GM23338 (cell line): ENCODE results near the gene UHRF1.

Source experiments
- CREB1 ChIP-seq: fragments of 250-450 bp; sonication (Bioruptor Pico); IDR thresholded peaks from 2 replicates; pipeline ENCODE4 v1.5.0; 2020; ENCODE audit warnings: low read depth, mild to moderate bottlenecking, moderate library complexity
- EZH2 ChIP-seq: fragments of 200-600 bp; sonication (generic); IDR thresholded peaks from one replicate; pipeline ENCODE4 v1.8.0; 2017; ENCODE audit warnings: antibody characterized with exemption, mild to moderate bottlenecking, low read depth; ENCODE audit not compliant: unreplicated experiment
- EZH2phosphoT487 ChIP-seq: fragments of 200-600 bp; sonication (generic); IDR thresholded peaks from one replicate; pipeline ENCODE4 v1.8.1; 2018; ENCODE audit warnings: antibody characterized with exemption; ENCODE audit not compliant: unreplicated experiment
- POLR2AphosphoS5 ChIP-seq: IDR thresholded peaks from 2 replicates; pipeline ENCODE4 v1.6.1; 2016; ENCODE audit warnings: antibody characterized with exemption, low read depth
- TF ChIP-seq, protein P1 (sequence below), 2 experiments: fragments of 200-600 bp in 1 of 2; sonication (generic) in 1 of 2; conservative IDR thresholded peaks; 2 replicates each; pipeline versions ENCODE4 v1.5.1 to v1.6.1; 2016 to 2017; ENCODE audit warnings: antibody characterized with exemption in 2 of 2, low read depth in 2 of 2, mild to moderate bottlenecking in 2 of 2, moderate library complexity in 1 of 2
- TF ChIP-seq, protein P2 (sequence below): IDR thresholded peaks from 2 replicates; pipeline ENCODE4 v1.6.1; 2016; ENCODE audit warnings: antibody characterized with exemption
- TF ChIP-seq, protein P3 (sequence below): IDR thresholded peaks from one replicate; pipeline ENCODE4 v1.6.1; 2018; ENCODE audit warnings: antibody characterized with exemption; ENCODE audit not compliant: unreplicated experiment

DNA sequence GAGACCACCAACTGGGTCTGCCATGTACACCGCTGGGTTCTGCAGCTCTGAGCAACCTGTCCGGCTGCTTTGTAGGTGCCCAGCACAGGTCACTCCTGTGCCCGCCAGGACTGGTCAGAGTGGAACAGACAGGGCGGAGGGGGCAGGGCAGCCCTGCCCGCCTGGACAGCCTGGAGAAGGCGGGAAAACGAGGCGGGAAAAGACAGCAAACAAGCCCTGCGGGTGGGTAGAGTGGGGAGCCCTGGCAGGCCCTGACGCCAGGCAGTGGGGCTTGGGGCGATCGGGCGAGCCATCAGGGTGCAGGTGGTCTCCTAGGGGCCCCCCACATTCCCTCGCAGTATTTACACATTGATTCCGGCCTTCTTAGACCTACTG lies 533 bp upstream of the UHRF1 start:
- TF ChIP-seq, protein P1, sequence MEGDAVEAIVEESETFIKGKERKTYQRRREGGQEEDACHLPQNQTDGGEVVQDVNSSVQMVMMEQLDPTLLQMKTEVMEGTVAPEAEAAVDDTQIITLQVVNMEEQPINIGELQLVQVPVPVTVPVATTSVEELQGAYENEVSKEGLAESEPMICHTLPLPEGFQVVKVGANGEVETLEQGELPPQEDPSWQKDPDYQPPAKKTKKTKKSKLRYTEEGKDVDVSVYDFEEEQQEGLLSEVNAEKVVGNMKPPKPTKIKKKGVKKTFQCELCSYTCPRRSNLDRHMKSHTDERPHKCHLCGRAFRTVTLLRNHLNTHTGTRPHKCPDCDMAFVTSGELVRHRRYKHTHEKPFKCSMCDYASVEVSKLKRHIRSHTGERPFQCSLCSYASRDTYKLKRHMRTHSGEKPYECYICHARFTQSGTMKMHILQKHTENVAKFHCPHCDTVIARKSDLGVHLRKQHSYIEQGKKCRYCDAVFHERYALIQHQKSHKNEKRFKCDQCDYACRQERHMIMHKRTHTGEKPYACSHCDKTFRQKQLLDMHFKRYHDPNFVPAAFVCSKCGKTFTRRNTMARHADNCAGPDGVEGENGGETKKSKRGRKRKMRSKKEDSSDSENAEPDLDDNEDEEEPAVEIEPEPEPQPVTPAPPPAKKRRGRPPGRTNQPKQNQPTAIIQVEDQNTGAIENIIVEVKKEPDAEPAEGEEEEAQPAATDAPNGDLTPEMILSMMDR (conservative IDR thresholded peaks at IDR 0.05; ENCODE audit: low read depth in 2 of 2): no peak
- no peak for TF ChIP-seq EZH2phosphoT487
- no peak for TF ChIP-seq CREB1 (CRISPR knock-in tag)
- no peak for TF ChIP-seq EZH2
- no peak for TF ChIP-seq POLR2AphosphoS5
- TF ChIP-seq, protein P2, sequence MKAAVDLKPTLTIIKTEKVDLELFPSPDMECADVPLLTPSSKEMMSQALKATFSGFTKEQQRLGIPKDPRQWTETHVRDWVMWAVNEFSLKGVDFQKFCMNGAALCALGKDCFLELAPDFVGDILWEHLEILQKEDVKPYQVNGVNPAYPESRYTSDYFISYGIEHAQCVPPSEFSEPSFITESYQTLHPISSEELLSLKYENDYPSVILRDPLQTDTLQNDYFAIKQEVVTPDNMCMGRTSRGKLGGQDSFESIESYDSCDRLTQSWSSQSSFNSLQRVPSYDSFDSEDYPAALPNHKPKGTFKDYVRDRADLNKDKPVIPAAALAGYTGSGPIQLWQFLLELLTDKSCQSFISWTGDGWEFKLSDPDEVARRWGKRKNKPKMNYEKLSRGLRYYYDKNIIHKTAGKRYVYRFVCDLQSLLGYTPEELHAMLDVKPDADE: no peak
- TF ChIP-seq, protein P3, sequence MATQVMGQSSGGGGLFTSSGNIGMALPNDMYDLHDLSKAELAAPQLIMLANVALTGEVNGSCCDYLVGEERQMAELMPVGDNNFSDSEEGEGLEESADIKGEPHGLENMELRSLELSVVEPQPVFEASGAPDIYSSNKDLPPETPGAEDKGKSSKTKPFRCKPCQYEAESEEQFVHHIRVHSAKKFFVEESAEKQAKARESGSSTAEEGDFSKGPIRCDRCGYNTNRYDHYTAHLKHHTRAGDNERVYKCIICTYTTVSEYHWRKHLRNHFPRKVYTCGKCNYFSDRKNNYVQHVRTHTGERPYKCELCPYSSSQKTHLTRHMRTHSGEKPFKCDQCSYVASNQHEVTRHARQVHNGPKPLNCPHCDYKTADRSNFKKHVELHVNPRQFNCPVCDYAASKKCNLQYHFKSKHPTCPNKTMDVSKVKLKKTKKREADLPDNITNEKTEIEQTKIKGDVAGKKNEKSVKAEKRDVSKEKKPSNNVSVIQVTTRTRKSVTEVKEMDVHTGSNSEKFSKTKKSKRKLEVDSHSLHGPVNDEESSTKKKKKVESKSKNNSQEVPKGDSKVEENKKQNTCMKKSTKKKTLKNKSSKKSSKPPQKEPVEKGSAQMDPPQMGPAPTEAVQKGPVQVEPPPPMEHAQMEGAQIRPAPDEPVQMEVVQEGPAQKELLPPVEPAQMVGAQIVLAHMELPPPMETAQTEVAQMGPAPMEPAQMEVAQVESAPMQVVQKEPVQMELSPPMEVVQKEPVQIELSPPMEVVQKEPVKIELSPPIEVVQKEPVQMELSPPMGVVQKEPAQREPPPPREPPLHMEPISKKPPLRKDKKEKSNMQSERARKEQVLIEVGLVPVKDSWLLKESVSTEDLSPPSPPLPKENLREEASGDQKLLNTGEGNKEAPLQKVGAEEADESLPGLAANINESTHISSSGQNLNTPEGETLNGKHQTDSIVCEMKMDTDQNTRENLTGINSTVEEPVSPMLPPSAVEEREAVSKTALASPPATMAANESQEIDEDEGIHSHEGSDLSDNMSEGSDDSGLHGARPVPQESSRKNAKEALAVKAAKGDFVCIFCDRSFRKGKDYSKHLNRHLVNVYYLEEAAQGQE: no peak
